HepG2 (cell line): Measurements from ENCODE around the gene GPR82.

Experiments
- ETV5 ChIP-seq: IDR thresholded peaks from 2 replicates; pipeline ENCODE4 v1.6.1; 2018; ENCODE audit warnings: missing biosample characterization, missing genetic modification reagents, inconsistent platforms, borderline replicate concordance
- FOXM1 ChIP-seq: sonication (generic); formaldehyde crosslinking; IDR thresholded peaks from 2 replicates; pipeline ENCODE4 v1.5.0; 2020; ENCODE audit warnings: missing genetic modification reagents
- KDM1A ChIP-seq: IDR thresholded peaks from 2 replicates; pipeline ENCODE4 v1.6.1; 2016; ENCODE audit warnings: missing compliant biosample characterization
- MAFK ChIP-seq, 2 experiments: IDR thresholded peaks in 1 of 2; conservative IDR thresholded peaks in 1 of 2; 2 replicates each; pipeline ENCODE4 v1.6.1; 2011; ENCODE audit warnings: improper control_type of control experiment in 2 of 2, low read length in 2 of 2
- PRPF4 ChIP-seq: fragments of 200-400 bp; formaldehyde crosslinking; IDR thresholded peaks from 2 replicates; pipeline ENCODE4 v1.6.1; 2016; ENCODE audit warnings: low read length, low read depth; ENCODE audit not compliant: poor library complexity, severe bottlenecking
- RFX5 ChIP-seq: IDR thresholded peaks from 2 replicates; pipeline ENCODE4 v1.6.1; 2011; ENCODE audit warnings: low read depth, low read length, improper control_type of control experiment
- SIN3B ChIP-seq: fragments of 150-350 bp; IDR thresholded peaks from 2 replicates; pipeline ENCODE4 v1.6.1; 2014; ENCODE audit warnings: low read length
- SRF ChIP-seq: IDR thresholded peaks from 2 replicates; pipeline ENCODE4 v1.6.1; 2011; ENCODE audit warnings: mild to moderate bottlenecking, low read depth, low read length, moderate library complexity
- TF ChIP-seq, protein P1 (sequence below): IDR thresholded peaks from 2 replicates; pipeline ENCODE4 v1.6.1; 2012; ENCODE audit warnings: low read length, improper control_type of control experiment

DNA sequence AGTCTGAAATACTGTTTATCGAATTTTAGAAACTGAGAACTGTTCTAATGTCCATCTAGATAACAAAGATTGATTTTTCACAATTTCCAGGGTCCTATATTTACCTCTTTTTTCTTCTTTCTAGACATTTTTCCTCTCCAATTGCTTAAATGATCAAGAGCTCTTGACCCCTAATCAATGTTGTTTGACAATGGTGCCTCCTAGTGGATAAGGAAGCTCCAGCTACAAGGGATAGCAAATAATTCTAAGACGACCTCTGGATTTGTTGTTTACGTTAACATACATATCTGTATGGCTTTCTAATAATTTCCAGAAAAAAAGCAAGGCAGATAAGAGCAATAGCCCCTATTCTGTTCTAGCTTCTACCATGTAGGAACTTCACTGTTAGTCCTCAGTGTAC is 35.8 kb downstream of the GPR82 start:
- TF ChIP-seq SRF, result no peak
- TF ChIP-seq KDM1A, result no peak
- TF ChIP-seq, protein P1, sequence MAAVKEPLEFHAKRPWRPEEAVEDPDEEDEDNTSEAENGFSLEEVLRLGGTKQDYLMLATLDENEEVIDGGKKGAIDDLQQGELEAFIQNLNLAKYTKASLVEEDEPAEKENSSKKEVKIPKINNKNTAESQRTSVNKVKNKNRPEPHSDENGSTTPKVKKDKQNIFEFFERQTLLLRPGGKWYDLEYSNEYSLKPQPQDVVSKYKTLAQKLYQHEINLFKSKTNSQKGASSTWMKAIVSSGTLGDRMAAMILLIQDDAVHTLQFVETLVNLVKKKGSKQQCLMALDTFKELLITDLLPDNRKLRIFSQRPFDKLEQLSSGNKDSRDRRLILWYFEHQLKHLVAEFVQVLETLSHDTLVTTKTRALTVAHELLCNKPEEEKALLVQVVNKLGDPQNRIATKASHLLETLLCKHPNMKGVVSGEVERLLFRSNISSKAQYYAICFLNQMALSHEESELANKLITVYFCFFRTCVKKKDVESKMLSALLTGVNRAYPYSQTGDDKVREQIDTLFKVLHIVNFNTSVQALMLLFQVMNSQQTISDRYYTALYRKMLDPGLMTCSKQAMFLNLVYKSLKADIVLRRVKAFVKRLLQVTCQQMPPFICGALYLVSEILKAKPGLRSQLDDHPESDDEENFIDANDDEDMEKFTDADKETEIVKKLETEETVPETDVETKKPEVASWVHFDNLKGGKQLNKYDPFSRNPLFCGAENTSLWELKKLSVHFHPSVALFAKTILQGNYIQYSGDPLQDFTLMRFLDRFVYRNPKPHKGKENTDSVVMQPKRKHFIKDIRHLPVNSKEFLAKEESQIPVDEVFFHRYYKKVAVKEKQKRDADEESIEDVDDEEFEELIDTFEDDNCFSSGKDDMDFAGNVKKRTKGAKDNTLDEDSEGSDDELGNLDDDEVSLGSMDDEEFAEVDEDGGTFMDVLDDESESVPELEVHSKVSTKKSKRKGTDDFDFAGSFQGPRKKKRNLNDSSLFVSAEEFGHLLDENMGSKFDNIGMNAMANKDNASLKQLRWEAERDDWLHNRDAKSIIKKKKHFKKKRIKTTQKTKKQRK, result no peak
- no peak for TF ChIP-seq PRPF4
- no peak for TF ChIP-seq RFX5
- TF ChIP-seq MAFK (conservative IDR thresholded peaks at IDR 0.05 in 1 of 2, IDR thresholded peaks at IDR 0.05 in 1 of 2; ENCODE audit: low read length in 2 of 2), result no peak
- TF ChIP-seq ETV5 (CRISPR knock-in tag), result no peak
- TF ChIP-seq FOXM1 (CRISPR knock-in tag), result no peak
- no peak for TF ChIP-seq SIN3B
